ENCODE measurements around the gene NHEJ1. TPM values are rescaled to one million over a fixed set of nuclear protein-coding genes. Genes with fewer than 3 reads are reported as not detected.

Gene NHEJ1
- total and polyA plus RNA-seq, 9 of the 15 experiments (the other 6 are each of a cell fraction or from before 2014, with no cell fraction given), result 9.0 to 23.7 (median 13.9) TPM

GRCh38 chr2:219126555-219126954, 34.1 kb downstream of the NHEJ1 start:
- in situ Hi-C loops (cut with MboI), result no loop called here
- H2AFZ ChIP-seq (ENCODE audit: low read depth, low read length), result no peak overlapping the region
- peaks cover 3% of the 10 kb centered on the region for H3K9me1 ChIP-seq (ENCODE audit: control insufficient read depth, insufficient read depth, low read length)
- no peaks in the 10 kb centered on the region for H3K36me3 ChIP-seq (ENCODE audit: control insufficient read depth, insufficient read depth, low read length)
- ChIA-PET CTCF (ENCODE audit: low intra/inter-chr PET ratio) (no interaction called here), POLR2A (no interaction called here)
- ATAC-seq (no peak), FAIRE-seq (no peak), DNase-seq (ENCODE audit: extremely low read depth in 1 of 4, low spot score in 3 of 4) (no peak)
- no peak overlapping the region for H3K4me3 ChIP-seq
- peaks cover 21 to 35% of the 10 kb centered on the region in 2 experiments for H3K4me1 ChIP-seq (replicated peaks in 1 of 2; ENCODE audit: control insufficient read depth in 2 of 2, insufficient read depth in 2 of 2, low read length in 2 of 2)
- no TSS peak for BruUV-seq (replicated peaks)
- H3K79me2 ChIP-seq (ENCODE audit: control insufficient read depth, insufficient read depth, low read length), result no peaks in the 10 kb centered on the region
- H3K4me2 ChIP-seq (ENCODE audit: insufficient read depth, low read length), result no peak overlapping the region
- intact Hi-C loops (cut with micrococcal nuclease), result no loop called here
- H3K9ac ChIP-seq (ENCODE audit: insufficient read depth in 1 of 2, low read depth in 2 of 2, low read length in 2 of 2), result no peak overlapping the region
- no peaks in the 10 kb centered on the region for H3K9me3 ChIP-seq (replicated peaks; ENCODE audit: control insufficient read depth, insufficient read depth, low read depth, low read length)
- 62% methylated on average over 3 of the region's 3 CpGs for WGBS (ENCODE audit: insufficient coverage, low coverage, missing lambda C conversion rate)
- H3K27me3 ChIP-seq (ENCODE audit: control insufficient read depth in 2 of 2, insufficient read depth in 2 of 2, low read length in 2 of 2), result no peaks in the 10 kb centered on the region
- TF ChIP-seq TEAD2 (tag; IDR thresholded peaks at IDR 0.05), result no peak
- H4K20me1 ChIP-seq (replicated peaks; ENCODE audit: control insufficient read depth, insufficient read depth, low read length), result no peaks in the 10 kb centered on the region
- no peak overlapping the region for H3K27ac ChIP-seq (ENCODE audit: extremely low read depth, low read depth, low read length)

- no peaks in the 10 kb centered on the region for H4K20me1 ChIP-seq (replicated peaks; ENCODE audit: control insufficient read depth, insufficient read depth, low read length)
- H3K9me3 ChIP-seq (replicated peaks; ENCODE audit: control insufficient read depth, insufficient read depth, low read depth, low read length), result no peaks in the 10 kb centered on the region
- in situ Hi-C loops (cut with MboI), result no loop called here
- ChIA-PET CTCF (ENCODE audit: low intra/inter-chr PET ratio) (no interaction called here), POLR2A (no interaction called here)
- 70% methylated on average over 1 of the region's 1 CpG for WGBS (ENCODE audit: insufficient coverage, low coverage, missing lambda C conversion rate)
- H3K9me1 ChIP-seq (ENCODE audit: control insufficient read depth, insufficient read depth, low read length), result peaks cover 3% of the 10 kb centered on the region
- BruUV-seq (replicated peaks), result no TSS peak
- FAIRE-seq (no peak), DNase-seq (ENCODE audit: extremely low read depth in 1 of 4, low spot score in 3 of 4) (no peak), ATAC-seq (no peak)
- no peak overlapping the region for H3K4me2 ChIP-seq (ENCODE audit: insufficient read depth, low read length)
- H3K36me3 ChIP-seq (ENCODE audit: control insufficient read depth, insufficient read depth, low read length), result no peaks in the 10 kb centered on the region
- no peak overlapping the region for H3K4me3 ChIP-seq
- peaks cover 21 to 35% of the 10 kb centered on the region in 2 experiments for H3K4me1 ChIP-seq (replicated peaks in 1 of 2; ENCODE audit: control insufficient read depth in 2 of 2, insufficient read depth in 2 of 2, low read length in 2 of 2)
- no peak overlapping the region for H3K27ac ChIP-seq (ENCODE audit: extremely low read depth, low read depth, low read length)
- peak; percentile 76; the same call in 1 of the 2 replicates for TF ChIP-seq NFIC (IDR thresholded peaks at IDR 0.05)
- no peak for TF ChIP-seq ZNF384 (IDR thresholded peaks at IDR 0.05; ENCODE audit: low read depth, low read length)
- intact Hi-C loops (cut with micrococcal nuclease), result no loop called here
- H3K27me3 ChIP-seq (ENCODE audit: control insufficient read depth in 2 of 2, insufficient read depth in 2 of 2, low read length in 2 of 2), result no peaks in the 10 kb centered on the region
- H3K79me2 ChIP-seq (ENCODE audit: control insufficient read depth, insufficient read depth, low read length), result no peaks in the 10 kb centered on the region
- H3K9ac ChIP-seq (ENCODE audit: insufficient read depth in 1 of 2, low read depth in 2 of 2, low read length in 2 of 2), result no peak overlapping the region
- H2AFZ ChIP-seq (ENCODE audit: low read depth, low read length), result no peak overlapping the region; the same call in 1 of the 2 replicates
These were observed 34.7 kb downstream of the NHEJ1 start for GRCh38 chr2:219125886-219126270.

Data from K562 (cell line).